ENCODE results near the gene PTPRS.

The PTPRS gene

GRCh38 chr19:5319516-5319915 lies 21.1 kb downstream of the PTPRS start:
- WGBS (ENCODE audit: extremely low coverage, insufficient coverage, insufficient read length) = no CpG with 5 or more reads among the region's 9 CpGs
- no peak overlapping the region for H3K14ac ChIP-seq (ENCODE audit: low read length)
- no peak for DNase-seq

GRCh38 chr19:5318306-5318705 lies 22.3 kb downstream of the PTPRS start:
- H3K18ac ChIP-seq (ENCODE audit: low read length) = no peak overlapping the region
- no peaks in the 10 kb centered on the region for H3K27me3 ChIP-seq (ENCODE audit: insufficient read depth, low read length)
- H3K4me1 ChIP-seq (ENCODE audit: control insufficient read depth in 1 of 2, insufficient read depth in 2 of 2, low read length in 2 of 2) = no peaks in the 10 kb centered on the region
- no peak overlapping the region for H2BK120ac ChIP-seq (ENCODE audit: insufficient read depth, low read length, poor library complexity)
- H2AFZ ChIP-seq (ENCODE audit: insufficient read depth, low read length, poor library complexity) = no peak overlapping the region
- no peak overlapping the region for H3K4me3 ChIP-seq (ENCODE audit: low read depth, low read length)
- no peak overlapping the region for H3K27ac ChIP-seq (ENCODE audit: low read depth, low read length)
- no peaks in the 10 kb centered on the region for H3K79me2 ChIP-seq (ENCODE audit: control insufficient read depth, insufficient read depth, low read length, poor library complexity)
- H3K14ac ChIP-seq (ENCODE audit: low read length) = no peak overlapping the region
- no peak overlapping the region for H2AK5ac ChIP-seq (ENCODE audit: low read length)
- no peak for DNase-seq
- H4K12ac ChIP-seq (ENCODE audit: low read depth, low read length) = no peak overlapping the region
- no peak overlapping the region for H3K23ac ChIP-seq (ENCODE audit: low read length)
- H4K8ac ChIP-seq (ENCODE audit: low read depth, low read length) = no peak overlapping the region
- whole genome bisulfite sequencing (ENCODE audit: extremely low coverage, insufficient coverage, insufficient read length) = no CpG with 5 or more reads among the region's 6 CpGs
- H2BK5ac ChIP-seq (ENCODE audit: low read depth, low read length, poor library complexity) = no peak overlapping the region
- no peaks in the 10 kb centered on the region for H3K79me1 ChIP-seq (ENCODE audit: low read length)
- no peak overlapping the region for H2BK12ac ChIP-seq (ENCODE audit: low read length)
- H3K4ac ChIP-seq (ENCODE audit: low read depth, low read length) = no peak overlapping the region
- H4K91ac ChIP-seq (ENCODE audit: low read depth, low read length) = no peak overlapping the region
- H3K9ac ChIP-seq (ENCODE audit: low read length) = no peak overlapping the region
- no peaks in the 10 kb centered on the region for H3K9me3 ChIP-seq (ENCODE audit: insufficient read depth, low read depth, low read length)
- H3K4me2 ChIP-seq (ENCODE audit: low read length) = no peak overlapping the region
- H3K36me3 ChIP-seq (ENCODE audit: control insufficient read depth in 1 of 2, insufficient read depth in 2 of 2, low read length in 2 of 2) = no peaks in the 10 kb centered on the region

More at GRCh38 chr19:5319516-5319915, 21.1 kb downstream of the PTPRS start:
- H4K8ac ChIP-seq (ENCODE audit: low read depth, low read length) = no peak overlapping the region
- H3K4me1 ChIP-seq (ENCODE audit: control insufficient read depth in 1 of 2, insufficient read depth in 2 of 2, low read length in 2 of 2) = no peaks in the 10 kb centered on the region
- H3K79me2 ChIP-seq (ENCODE audit: control insufficient read depth, insufficient read depth, low read length, poor library complexity) = no peaks in the 10 kb centered on the region
- H2BK5ac ChIP-seq (ENCODE audit: low read depth, low read length, poor library complexity) = no peak overlapping the region
- H4K12ac ChIP-seq (ENCODE audit: low read depth, low read length) = no peak overlapping the region
- H2AK5ac ChIP-seq (ENCODE audit: low read length) = no peak overlapping the region
- no peak overlapping the region for H2AFZ ChIP-seq (ENCODE audit: insufficient read depth, low read length, poor library complexity)
- H3K9me3 ChIP-seq (ENCODE audit: insufficient read depth, low read depth, low read length) = peaks cover under 1% of the 10 kb centered on the region
- no peak overlapping the region for H2BK120ac ChIP-seq (ENCODE audit: insufficient read depth, low read length, poor library complexity)
- no peak overlapping the region for H3K18ac ChIP-seq (ENCODE audit: low read length)
- no peak overlapping the region for H3K9ac ChIP-seq (ENCODE audit: low read length)
- no peak overlapping the region for H2BK12ac ChIP-seq (ENCODE audit: low read length)
- no peaks in the 10 kb centered on the region for H3K79me1 ChIP-seq (ENCODE audit: low read length)
- no peak overlapping the region for H4K91ac ChIP-seq (ENCODE audit: low read depth, low read length)
- no peak overlapping the region for H3K23ac ChIP-seq (ENCODE audit: low read length)
- no peaks in the 10 kb centered on the region for H3K27me3 ChIP-seq (ENCODE audit: insufficient read depth, low read length)
- no peak overlapping the region for H3K27ac ChIP-seq (ENCODE audit: low read depth, low read length)
- H3K4ac ChIP-seq (ENCODE audit: low read depth, low read length) = no peak overlapping the region
- H3K4me2 ChIP-seq (ENCODE audit: low read length) = no peak overlapping the region
- no peak overlapping the region for H3K4me3 ChIP-seq (ENCODE audit: low read depth, low read length)
- no peaks in the 10 kb centered on the region for H3K36me3 ChIP-seq (ENCODE audit: control insufficient read depth in 1 of 2, insufficient read depth in 2 of 2, low read length in 2 of 2)

- Histone ChIP-seq H4K91ac (ENCODE audit: low read depth, low read length) (no peak overlapping the region), H2AFZ (ENCODE audit: insufficient read depth, low read length, poor library complexity) (no peak overlapping the region), H3K27ac (ENCODE audit: low read depth, low read length) (no peak overlapping the region), H2BK12ac (ENCODE audit: low read length) (no peak overlapping the region), H2BK120ac (ENCODE audit: insufficient read depth, low read length, poor library complexity) (no peak overlapping the region), H4K12ac (ENCODE audit: low read depth, low read length) (no peak overlapping the region), H3K4ac (ENCODE audit: low read depth, low read length) (no peak overlapping the region), H3K79me1 (ENCODE audit: low read length) (no peaks in the 10 kb centered on the region), H3K36me3 (ENCODE audit: control insufficient read depth in 1 of 2, insufficient read depth in 2 of 2, low read length in 2 of 2) (no peaks in the 10 kb centered on the region), H3K9ac (ENCODE audit: low read length) (no peak overlapping the region), H2AK5ac (ENCODE audit: low read length) (no peak overlapping the region), H3K9me3 (ENCODE audit: insufficient read depth, low read depth, low read length) (no peaks in the 10 kb centered on the region), H4K8ac (ENCODE audit: low read depth, low read length) (no peak overlapping the region), H3K27me3 (ENCODE audit: insufficient read depth, low read length) (no peaks in the 10 kb centered on the region), H3K4me1 (ENCODE audit: control insufficient read depth in 1 of 2, insufficient read depth in 2 of 2, low read length in 2 of 2) (no peaks in the 10 kb centered on the region), H3K14ac (ENCODE audit: low read length) (no peak overlapping the region), H3K79me2 (ENCODE audit: control insufficient read depth, insufficient read depth, low read length, poor library complexity) (no peaks in the 10 kb centered on the region), H3K23ac (ENCODE audit: low read length) (no peak overlapping the region), H2BK5ac (ENCODE audit: low read depth, low read length, poor library complexity) (no peak overlapping the region), H3K4me3 (ENCODE audit: low read depth, low read length) (no peak overlapping the region), H3K4me2 (ENCODE audit: low read length) (no peak overlapping the region), H3K18ac (ENCODE audit: low read length) (no peak overlapping the region)
- DNase-seq = no peak
- WGBS (ENCODE audit: extremely low coverage, insufficient coverage, insufficient read length) = no CpG with 5 or more reads among the region's 7 CpGs
Measured at GRCh38 chr19:5317321-5317720, 23.3 kb downstream of the PTPRS start.

GRCh38 chr19:5316138-5316537 lies 24.5 kb downstream of the PTPRS start:
- H3K4ac ChIP-seq (ENCODE audit: low read depth, low read length) = no peak overlapping the region
- H3K79me2 ChIP-seq (ENCODE audit: control insufficient read depth, insufficient read depth, low read length, poor library complexity) = no peaks in the 10 kb centered on the region
- H3K27me3 ChIP-seq (ENCODE audit: insufficient read depth, low read length) = no peaks in the 10 kb centered on the region
- WGBS (ENCODE audit: extremely low coverage, insufficient coverage, insufficient read length) = no CpG with 5 or more reads among the region's 9 CpGs
- H4K12ac ChIP-seq (ENCODE audit: low read depth, low read length) = no peak overlapping the region
- no peak overlapping the region for H4K8ac ChIP-seq (ENCODE audit: low read depth, low read length)
- H2BK5ac ChIP-seq (ENCODE audit: low read depth, low read length, poor library complexity) = no peak overlapping the region
- H4K91ac ChIP-seq (ENCODE audit: low read depth, low read length) = no peak overlapping the region
- H3K36me3 ChIP-seq (ENCODE audit: control insufficient read depth in 1 of 2, insufficient read depth in 2 of 2, low read length in 2 of 2) = no peaks in the 10 kb centered on the region
- H3K9ac ChIP-seq (ENCODE audit: low read length) = no peak overlapping the region
- no peak overlapping the region for H3K4me3 ChIP-seq (ENCODE audit: low read depth, low read length)
- H3K18ac ChIP-seq (ENCODE audit: low read length) = no peak overlapping the region
- H2BK120ac ChIP-seq (ENCODE audit: insufficient read depth, low read length, poor library complexity) = no peak overlapping the region
- no peaks in the 10 kb centered on the region for H3K79me1 ChIP-seq (ENCODE audit: low read length)
- H3K23ac ChIP-seq (ENCODE audit: low read length) = no peak overlapping the region
- peak in 1 of 2 donors; percentile 31 for DNase-seq
- no peak overlapping the region for H2AFZ ChIP-seq (ENCODE audit: insufficient read depth, low read length, poor library complexity)
- no peak overlapping the region for H2AK5ac ChIP-seq (ENCODE audit: low read length)
- no peaks in the 10 kb centered on the region for H3K4me1 ChIP-seq (ENCODE audit: control insufficient read depth in 1 of 2, insufficient read depth in 2 of 2, low read length in 2 of 2)
- no peak overlapping the region for H2BK12ac ChIP-seq (ENCODE audit: low read length)
- no peak overlapping the region for H3K14ac ChIP-seq (ENCODE audit: low read length)
- H3K4me2 ChIP-seq (ENCODE audit: low read length) = no peak overlapping the region
- H3K27ac ChIP-seq (ENCODE audit: low read depth, low read length) = no peak overlapping the region
- H3K9me3 ChIP-seq (ENCODE audit: insufficient read depth, low read depth, low read length) = peaks cover 2% of the 10 kb centered on the region

Data from trophoblast cell (in vitro differentiated cells and primary cell).